GM12878 (cell line): ENCODE data around the gene ELMO2.

Experiments
- JUND ChIP-seq: IDR thresholded peaks from 2 replicates; pipeline ENCODE4 v1.6.1; 2012; ENCODE audit warnings: low read depth, mild to moderate bottlenecking, low read length, improper control_type of control experiment, moderate library complexity
- NFYA ChIP-seq: IDR thresholded peaks from 2 replicates; pipeline ENCODE4 v1.6.1; 2011; ENCODE audit warnings: low read depth, mild to moderate bottlenecking, low read length, improper control_type of control experiment, borderline replicate concordance
- TF ChIP-seq, protein P1 (sequence below), 3 experiments: IDR thresholded peaks in 2 of 3; conservative IDR thresholded peaks in 1 of 3; 2 replicates each; pipeline ENCODE4 v1.5.1; 2011; ENCODE audit warnings: low read depth in 3 of 3, low read length in 3 of 3, mild to moderate bottlenecking in 3 of 3, control low read depth in 2 of 3, moderate library complexity in 2 of 3, inconsistent platforms in 1 of 3, mixed read lengths in 1 of 3; ENCODE audit not compliant: control insufficient read depth in 2 of 3, insufficient read depth in 1 of 3; ENCODE audit errors: extremely low read depth in 1 of 3

GRCh38 chr20:46356195-46357029, 50.0 kb downstream of the ELMO2 start:
- TF ChIP-seq NFYA (no peak), JUND (no peak)
- TF ChIP-seq, protein P1, sequence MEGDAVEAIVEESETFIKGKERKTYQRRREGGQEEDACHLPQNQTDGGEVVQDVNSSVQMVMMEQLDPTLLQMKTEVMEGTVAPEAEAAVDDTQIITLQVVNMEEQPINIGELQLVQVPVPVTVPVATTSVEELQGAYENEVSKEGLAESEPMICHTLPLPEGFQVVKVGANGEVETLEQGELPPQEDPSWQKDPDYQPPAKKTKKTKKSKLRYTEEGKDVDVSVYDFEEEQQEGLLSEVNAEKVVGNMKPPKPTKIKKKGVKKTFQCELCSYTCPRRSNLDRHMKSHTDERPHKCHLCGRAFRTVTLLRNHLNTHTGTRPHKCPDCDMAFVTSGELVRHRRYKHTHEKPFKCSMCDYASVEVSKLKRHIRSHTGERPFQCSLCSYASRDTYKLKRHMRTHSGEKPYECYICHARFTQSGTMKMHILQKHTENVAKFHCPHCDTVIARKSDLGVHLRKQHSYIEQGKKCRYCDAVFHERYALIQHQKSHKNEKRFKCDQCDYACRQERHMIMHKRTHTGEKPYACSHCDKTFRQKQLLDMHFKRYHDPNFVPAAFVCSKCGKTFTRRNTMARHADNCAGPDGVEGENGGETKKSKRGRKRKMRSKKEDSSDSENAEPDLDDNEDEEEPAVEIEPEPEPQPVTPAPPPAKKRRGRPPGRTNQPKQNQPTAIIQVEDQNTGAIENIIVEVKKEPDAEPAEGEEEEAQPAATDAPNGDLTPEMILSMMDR (IDR thresholded peaks at IDR 0.05 in 2 of 3, conservative IDR thresholded peaks at IDR 0.05 in 1 of 3; ENCODE audit: control insufficient read depth in 2 of 3, extremely low read depth in 1 of 3, insufficient read depth in 1 of 3, low read depth in 3 of 3, low read length in 3 of 3) = no peak
